ENCODE results near the gene PLAGL2.
"Not testable (repeated sequence)": the region's sequence is repeated elsewhere in the genome, so short reads cannot be mapped to it uniquely, and the experiment has no call there.

The PLAGL2 gene

GRCh38 chr20:32207626-32208498, at the start of gene PLAGL2, which contains the start of gene POFUT1:
Gene PLAGL2 (minus strand): TSS chr20:32207743. CDS start chr20:32202178, 5,565 bp downstream.
Gene POFUT1 (plus strand): TSS chr20:32207880. CDS start chr20:32207942, 62 bp downstream.
- peak; percentile 79 for DNase-seq (ENCODE audit: low read depth, low spot score)

GRCh38 chr20:32252189-32252588, 44.6 kb upstream of the PLAGL2 start:
- DNase-seq (ENCODE audit: low read depth, low spot score), result peak; percentile 11

- DNase-seq (ENCODE audit: low read depth, low spot score), result no peak
Measured at GRCh38 chr20:32251470-32251869, 43.9 kb upstream of the PLAGL2 start.

- DNase-seq (ENCODE audit: low read depth, low spot score), result no peak
Measured at GRCh38 chr20:32249030-32249738, 41.6 kb upstream of the PLAGL2 start.

- no peak for DNase-seq (ENCODE audit: low read depth, low spot score)
Measured at GRCh38 chr20:32248043-32248442, 40.5 kb upstream of the PLAGL2 start.

GRCh38 chr20:32246208-32246607, 38.7 kb upstream of the PLAGL2 start:
- not testable (repeated sequence) for DNase-seq (ENCODE audit: low read depth, low spot score)

GRCh38 chr20:32244959-32245358, 37.4 kb upstream of the PLAGL2 start:
- DNase-seq (ENCODE audit: low read depth, low spot score), result no peak

- no peak for DNase-seq (ENCODE audit: low read depth, low spot score)
Measured at GRCh38 chr20:32244150-32244823, 36.7 kb upstream of the PLAGL2 start.

- DNase-seq (ENCODE audit: low read depth, low spot score), result no peak
Measured at GRCh38 chr20:32241807-32242206, 34.3 kb upstream of the PLAGL2 start.

GRCh38 chr20:32240205-32240604, 32.7 kb upstream of the PLAGL2 start:
- no peak for DNase-seq (ENCODE audit: low read depth, low spot score)

- no peak for DNase-seq (ENCODE audit: low read depth, low spot score)
Measured at GRCh38 chr20:32238483-32239425, 31.2 kb upstream of the PLAGL2 start.

GRCh38 chr20:32237419-32237818, 29.9 kb upstream of the PLAGL2 start:
- no peak for DNase-seq (ENCODE audit: low read depth, low spot score)

GRCh38 chr20:32236819-32237218, 29.3 kb upstream of the PLAGL2 start:
- DNase-seq (ENCODE audit: low read depth, low spot score), result no peak

- no peak for DNase-seq (ENCODE audit: low read depth, low spot score)
Measured at GRCh38 chr20:32236048-32236533, 28.5 kb upstream of the PLAGL2 start.

- no peak for DNase-seq (ENCODE audit: low read depth, low spot score)
Measured at GRCh38 chr20:32235331-32236047, 27.9 kb upstream of the PLAGL2 start.

- no peak for DNase-seq (ENCODE audit: low read depth, low spot score)
Measured at GRCh38 chr20:32234135-32234808, 26.7 kb upstream of the PLAGL2 start.

GRCh38 chr20:32233286-32233685, 25.7 kb upstream of the PLAGL2 start:
- no peak for DNase-seq (ENCODE audit: low read depth, low spot score)

- no peak for DNase-seq (ENCODE audit: low read depth, low spot score)
Measured at GRCh38 chr20:32232326-32232886, 24.9 kb upstream of the PLAGL2 start.

- DNase-seq (ENCODE audit: low read depth, low spot score), result no peak
Measured at GRCh38 chr20:32231847-32232246, 24.3 kb upstream of the PLAGL2 start.
